GM12878 (cell line): ENCODE results near the gene ARMC2. TPM values are rescaled to one million over a fixed set of nuclear protein-coding genes. Genes with fewer than 3 reads are reported as not detected.

ENCODE experiments used
- ATAC-seq: fragments of 200-7000 bp; cut with Tn5 transposase; 3 replicates; pipeline ENCODE4 v1.9.1; 2020; ENCODE audit warnings: mild to moderate bottlenecking, moderate library complexity
- BruUV-seq: library from RNA; stranded (reverse); fragments of 400-500 nt; replicated peaks from 2 replicates; lab custom pipeline; 2021; lab: Mats Ljungman, UMichigan
- CTCF ChIA-PET: fragments of 300-600 bp; sonication (Branson Sonifier 250); formaldehyde crosslinking; extraction: SDS; loops from one replicate; lab custom pipeline; 2021; ENCODE audit warnings: inconsistent platforms; lab: Yijun Ruan, JAX
- POLR2A ChIA-PET: fragments of 350-600 bp; formaldehyde crosslinking; extraction: SDS; loops from one replicate; lab custom pipeline; 2021; ENCODE audit warnings: inconsistent platforms; lab: Charles Lee
- RAD21 ChIA-PET: fragments of 300-600 bp; sonication (Branson Sonifier 250); formaldehyde crosslinking; loops from one replicate; lab custom pipeline; 2023; ENCODE audit warnings: antibody characterized with exemption; ENCODE audit not compliant: unreplicated experiment; lab: Charles Lee
- SMC1A ChIA-PET: fragments of 300-600 bp; sonication (Branson Sonifier 250); formaldehyde crosslinking; loops from one replicate; lab custom pipeline; 2023; ENCODE audit not compliant: unreplicated experiment, uncharacterized antibody; lab: Charles Lee
- DNase-seq: peaks from one replicate; pipeline ENCODE4 v3.0.0-alpha.2; 2011; ENCODE audit warnings: low read depth, low spot score
- FAIRE-seq: peaks from 3 replicates; lab custom pipeline; 2011; peaks lifted over from hg19 to GRCh38; lab: Jason Lieb, UNC
- H2AFZ ChIP-seq: 2 replicates; pipeline ENCODE4 v1.6.0; 2011; ENCODE audit warnings: low read depth, low read length, control low read depth; ENCODE audit not compliant: control insufficient read depth
- H3K27ac ChIP-seq: 2 replicates; pipeline ENCODE4 v1.5.1; 2011; ENCODE audit warnings: control low read depth; ENCODE audit not compliant: control insufficient read depth, insufficient read depth
- H3K27me3 ChIP-seq, 2 experiments: replicated peaks in 1 of 2; 2 replicates each; pipeline versions ENCODE4 v1.6.0 to v1.6.1; 2011; ENCODE audit warnings: low read length in 1 of 2; ENCODE audit not compliant: control insufficient read depth in 2 of 2, insufficient read depth in 2 of 2
- H3K36me3 ChIP-seq, 2 experiments: 2 replicates each; pipeline ENCODE4 v1.5.1; 2011; ENCODE audit warnings: low read length in 1 of 2; ENCODE audit not compliant: control insufficient read depth in 2 of 2, insufficient read depth in 2 of 2
- H3K4me1 ChIP-seq: 2 replicates; pipeline ENCODE4 v1.6.1; 2011; ENCODE audit warnings: mild to moderate bottlenecking, low read length, moderate library complexity, mixed read lengths; ENCODE audit not compliant: control insufficient read depth, insufficient read depth
- H3K4me2 ChIP-seq: 2 replicates; pipeline ENCODE4 v1.6.0; 2011; ENCODE audit warnings: control low read depth; ENCODE audit not compliant: control insufficient read depth, insufficient read depth
- H3K4me3 ChIP-seq: fragments of 200-600 bp; sonication (generic); 2 replicates; pipeline ENCODE4 v1.5.1; 2016
- H3K79me2 ChIP-seq: 2 replicates; pipeline ENCODE4 v1.6.0; 2011; ENCODE audit warnings: low read length; ENCODE audit not compliant: control insufficient read depth, insufficient read depth
- H3K9ac ChIP-seq: 2 replicates; pipeline ENCODE4 v1.8.0; 2011; ENCODE audit warnings: low read length, control low read depth, mixed read lengths; ENCODE audit not compliant: control insufficient read depth, insufficient read depth
- H3K9me3 ChIP-seq: replicated peaks from 3 replicates; pipeline ENCODE4 v1.5.1; 2011; ENCODE audit warnings: mild to moderate bottlenecking, low read length; ENCODE audit not compliant: control insufficient read depth, insufficient read depth
- H4K20me1 ChIP-seq: 2 replicates; pipeline ENCODE4 v1.6.0; 2011; ENCODE audit not compliant: control insufficient read depth, insufficient read depth
- EED ChIP-seq: sonication (generic); IDR thresholded peaks from 2 replicates; pipeline ENCODE4 v1.6.1; 2016; ENCODE audit warnings: antibody characterized with exemption, low read depth
- EP300 ChIP-seq, 2 experiments: fragments of 150-350 bp in 1 of 2; IDR thresholded peaks; 2 replicates each; pipeline ENCODE4 v1.6.1; 2011 to 2012; ENCODE audit warnings: low read depth in 2 of 2, low read length in 2 of 2, borderline replicate concordance in 1 of 2, improper control_type of control experiment in 1 of 2, inconsistent platforms in 1 of 2; ENCODE audit not compliant: control insufficient read depth in 1 of 2
- MEF2A ChIP-seq: IDR thresholded peaks from 2 replicates; pipeline ENCODE4 v1.6.1; 2011; ENCODE audit warnings: low read depth, mild to moderate bottlenecking, low read length, moderate library complexity; ENCODE audit not compliant: insufficient read depth
- RAD21 ChIP-seq: IDR thresholded peaks from 2 replicates; pipeline ENCODE4 v1.6.1; 2011; ENCODE audit warnings: mild to moderate bottlenecking, low read depth, low read length, moderate library complexity; ENCODE audit not compliant: insufficient read depth
- SIX5 ChIP-seq: IDR thresholded peaks from 2 replicates; pipeline ENCODE4 v1.6.1; 2011; ENCODE audit warnings: mild to moderate bottlenecking, low read depth, low read length, moderate library complexity; ENCODE audit not compliant: severe bottlenecking
- SMAD1 ChIP-seq: fragments of 450-650 bp; IDR thresholded peaks from 2 replicates; pipeline ENCODE4 v1.6.1; 2018; ENCODE audit warnings: mild to moderate bottlenecking, low read depth; ENCODE audit not compliant: partially characterized antibody
- YBX1 ChIP-seq: fragments of 450-650 bp; IDR thresholded peaks from 2 replicates; pipeline ENCODE4 v1.6.1; 2016; ENCODE audit warnings: antibody characterized with exemption
- in situ Hi-C: fragments of 300-500 bp; cut with MboI; formaldehyde crosslinking; loops from 9 replicates; pipeline ENCODE4 v1.14.3; 2018; ENCODE audit warnings: mixed read lengths
- intact Hi-C: fragments of 100-400 bp; cut with micrococcal nuclease; formaldehyde crosslinking; loops from one replicate; pipeline ENCODE4 v1.14.2; 2022; ENCODE audit not compliant: unreplicated experiment
- polyA plus RNA-seq, 11 experiments: library from polyadenylated mRNA; depleted of rRNA in 4 of 11; unstranded in 6 of 11; stranded (reverse) in 5 of 11; fragments of >200 nt; fragmentation: Nextera tagmentation in 4 of 11; fragmentation: Illumina TruSeq in 1 of 11; extraction: Ambion mirVana in 4 of 11; extraction: Trizol in 1 of 11; gene quantifications; 1 replicate in 1 of 11; 2 replicates in 10 of 11; pipeline versions ENCODE4 v1.2.1 to v1.2.3, GENCODE V29; 2011 to 2016; ENCODE audit warnings: inconsistent platforms in 2 of 11, missing spikeins in 2 of 11, low read depth in 1 of 11
- total RNA-seq, 4 experiments: library from RNA; depleted of rRNA in 3 of 4; stranded (reverse); fragments of >200 nt in 3 of 4; fragmentation: Illumina TruSeq in 1 of 4; extraction: Trizol in 1 of 4; gene quantifications; 2 replicates each; pipeline versions ENCODE4 v1.2.1 to v1.2.3, GENCODE V29; 2013 to 2021
- TF ChIP-seq, protein P1 (sequence below): fragments of 450-650 bp; IDR thresholded peaks from 2 replicates; pipeline ENCODE4 v1.6.1; 2018; ENCODE audit warnings: mild to moderate bottlenecking, low read depth, moderate library complexity; ENCODE audit not compliant: partially characterized antibody
- TF ChIP-seq, protein P2 (sequence below): IDR thresholded peaks from 2 replicates; pipeline ENCODE4 v1.6.1; 2012; ENCODE audit warnings: low read length, inconsistent platforms

The ARMC2 gene
- total and polyA plus RNA-seq, 10 of the 15 experiments (the other 5 are each of a cell fraction or from before 2014, with no cell fraction given) = 0.06 to 0.33 (median 0.21) TPM; not detected in 5

DNA sequence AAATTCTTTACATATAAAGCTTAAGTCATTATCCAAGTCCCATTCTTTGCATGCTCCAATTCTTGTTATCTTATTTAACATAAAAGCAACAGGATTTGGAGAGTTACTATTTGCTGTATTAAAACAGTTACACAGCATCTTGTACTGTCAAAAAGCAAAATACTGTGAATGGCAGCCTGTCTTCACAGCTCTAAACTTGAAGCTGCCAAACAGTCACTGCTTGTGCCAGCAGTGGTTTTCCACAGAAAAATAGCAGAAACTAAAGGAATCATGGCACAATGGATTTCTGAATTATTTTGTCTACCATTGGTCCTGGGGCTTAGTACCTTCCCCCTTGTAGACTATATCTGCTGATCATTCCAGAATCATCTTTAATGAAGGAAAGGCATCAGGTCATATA is 138.9 kb downstream of the ARMC2 start:
- no peaks in the 10 kb centered on the region for H3K36me3 ChIP-seq
- TF ChIP-seq SMAD1 = no peak
- TF ChIP-seq MEF2A = no peak
- TF ChIP-seq, protein P1, sequence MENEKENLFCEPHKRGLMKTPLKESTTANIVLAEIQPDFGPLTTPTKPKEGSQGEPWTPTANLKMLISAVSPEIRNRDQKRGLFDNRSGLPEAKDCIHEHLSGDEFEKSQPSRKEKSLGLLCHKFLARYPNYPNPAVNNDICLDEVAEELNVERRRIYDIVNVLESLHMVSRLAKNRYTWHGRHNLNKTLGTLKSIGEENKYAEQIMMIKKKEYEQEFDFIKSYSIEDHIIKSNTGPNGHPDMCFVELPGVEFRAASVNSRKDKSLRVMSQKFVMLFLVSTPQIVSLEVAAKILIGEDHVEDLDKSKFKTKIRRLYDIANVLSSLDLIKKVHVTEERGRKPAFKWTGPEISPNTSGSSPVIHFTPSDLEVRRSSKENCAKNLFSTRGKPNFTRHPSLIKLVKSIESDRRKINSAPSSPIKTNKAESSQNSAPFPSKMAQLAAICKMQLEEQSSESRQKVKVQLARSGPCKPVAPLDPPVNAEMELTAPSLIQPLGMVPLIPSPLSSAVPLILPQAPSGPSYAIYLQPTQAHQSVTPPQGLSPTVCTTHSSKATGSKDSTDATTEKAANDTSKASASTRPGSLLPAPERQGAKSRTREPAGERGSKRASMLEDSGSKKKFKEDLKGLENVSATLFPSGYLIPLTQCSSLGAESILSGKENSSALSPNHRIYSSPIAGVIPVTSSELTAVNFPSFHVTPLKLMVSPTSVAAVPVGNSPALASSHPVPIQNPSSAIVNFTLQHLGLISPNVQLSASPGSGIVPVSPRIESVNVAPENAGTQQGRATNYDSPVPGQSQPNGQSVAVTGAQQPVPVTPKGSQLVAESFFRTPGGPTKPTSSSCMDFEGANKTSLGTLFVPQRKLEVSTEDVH = no peak
- TF ChIP-seq RAD21 = no peak
- no peak for TF ChIP-seq YBX1
- TF ChIP-seq SIX5 = no peak
- TF ChIP-seq EP300 (IDR thresholded peaks at IDR 0.05; ENCODE audit: borderline replicate concordance in 1 of 2, control insufficient read depth in 1 of 2, low read depth in 2 of 2, low read length in 2 of 2) = no peak
- TF ChIP-seq, protein P2, sequence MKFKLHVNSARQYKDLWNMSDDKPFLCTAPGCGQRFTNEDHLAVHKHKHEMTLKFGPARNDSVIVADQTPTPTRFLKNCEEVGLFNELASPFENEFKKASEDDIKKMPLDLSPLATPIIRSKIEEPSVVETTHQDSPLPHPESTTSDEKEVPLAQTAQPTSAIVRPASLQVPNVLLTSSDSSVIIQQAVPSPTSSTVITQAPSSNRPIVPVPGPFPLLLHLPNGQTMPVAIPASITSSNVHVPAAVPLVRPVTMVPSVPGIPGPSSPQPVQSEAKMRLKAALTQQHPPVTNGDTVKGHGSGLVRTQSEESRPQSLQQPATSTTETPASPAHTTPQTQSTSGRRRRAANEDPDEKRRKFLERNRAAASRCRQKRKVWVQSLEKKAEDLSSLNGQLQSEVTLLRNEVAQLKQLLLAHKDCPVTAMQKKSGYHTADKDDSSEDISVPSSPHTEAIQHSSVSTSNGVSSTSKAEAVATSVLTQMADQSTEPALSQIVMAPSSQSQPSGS = no peak
- no peak for TF ChIP-seq EED
- TF ChIP-seq, all 136 proteins: peak for 0
- in situ Hi-C loops (no loop called here), intact Hi-C loops (no loop called here)
- DNase-seq (no peak), FAIRE-seq (no peak), ATAC-seq (no peak)
- Histone ChIP-seq H3K27me3 (no peaks in the 10 kb centered on the region), H3K4me3 (no peak overlapping the region), H3K4me2 (no peak overlapping the region), H3K27ac (no peak overlapping the region), H3K79me2 (no peaks in the 10 kb centered on the region), H2AFZ (no peak overlapping the region), H3K9me3 (no peaks in the 10 kb centered on the region), H3K4me1 (no peaks in the 10 kb centered on the region), H3K9ac (no peak overlapping the region), H4K20me1 (no peaks in the 10 kb centered on the region)
- ChIA-PET RAD21 (no interaction called here), POLR2A (no interaction called here), CTCF (interaction anchor here (1.1 kb wide), 1 partner anchor 85 kb away, joined by 4 read pairs; no protein-coding TSS in a partner anchor), SMC1A (interaction anchor here (0.7 to 1.6 kb wide), 2 partner anchors 10 to 85 kb away, joined by 3 to 9 read pairs; no protein-coding TSS in a partner anchor)
- no TSS peak for BruUV-seq
